H9 (cell line): ENCODE results near the gene LONP2. TPM values are rescaled to one million over a fixed set of nuclear protein-coding genes. Genes with fewer than 3 reads are reported as not detected.

Source experiments
- DNase-seq: peaks from one replicate; pipeline ENCODE4 v3.0.0-alpha.2; 2017
- H2AFZ ChIP-seq: one replicate; pipeline ENCODE4 v1.6.1; 2013; ENCODE audit warnings: mild to moderate bottlenecking, low read length, control low read depth, moderate library complexity
- H2AK5ac ChIP-seq: 2 replicates; pipeline ENCODE4 v1.6.1; 2013; ENCODE audit warnings: low read length, control low read depth, mixed read lengths; ENCODE audit not compliant: insufficient read length
- H2BK120ac ChIP-seq: one replicate; pipeline ENCODE4 v1.6.1; 2013; ENCODE audit warnings: low read depth, mild to moderate bottlenecking, low read length, control low read depth, inconsistent platforms; ENCODE audit not compliant: poor library complexity, severe bottlenecking
- H2BK12ac ChIP-seq: 2 replicates; pipeline ENCODE4 v1.6.1; 2013; ENCODE audit warnings: low read length, control low read depth, mixed read lengths, low read depth; ENCODE audit not compliant: insufficient read length
- H2BK15ac ChIP-seq: 2 replicates; pipeline ENCODE4 v1.6.1; 2013; ENCODE audit warnings: low read depth, low read length, control low read depth
- H2BK20ac ChIP-seq: one replicate; pipeline ENCODE4 v1.6.1; 2013; ENCODE audit warnings: low read depth, mild to moderate bottlenecking, low read length, control low read depth, inconsistent platforms; ENCODE audit not compliant: poor library complexity, severe bottlenecking
- H2BK5ac ChIP-seq: 2 replicates; pipeline ENCODE4 v1.6.1; 2013; ENCODE audit warnings: low read length, control low read depth, mixed read lengths; ENCODE audit not compliant: insufficient read length
- H3K14ac ChIP-seq: 2 replicates; pipeline ENCODE4 v1.6.1; 2013; ENCODE audit warnings: low read length, control low read depth; ENCODE audit not compliant: insufficient read depth
- H3K18ac ChIP-seq: 2 replicates; pipeline ENCODE4 v1.6.1; 2013; ENCODE audit warnings: low read depth, mild to moderate bottlenecking, mixed read lengths, low read length, control low read depth; ENCODE audit not compliant: insufficient read length
- H3K23ac ChIP-seq: 2 replicates; pipeline ENCODE4 v1.6.1; 2013; ENCODE audit warnings: low read length, control low read depth, mixed read lengths, low read depth; ENCODE audit not compliant: insufficient read length
- H3K23me2 ChIP-seq: 2 replicates; pipeline ENCODE4 v1.6.1; 2013; ENCODE audit warnings: low read depth, mild to moderate bottlenecking, mixed read lengths, low read length, control low read depth; ENCODE audit not compliant: insufficient read length, poor library complexity, severe bottlenecking
- H3K27ac ChIP-seq: 2 replicates; pipeline ENCODE4 v1.5.1; 2013; ENCODE audit warnings: low read length, control low read depth, mixed read lengths, low read depth; ENCODE audit not compliant: insufficient read length
- H3K27me3 ChIP-seq: 2 replicates; pipeline ENCODE4 v1.6.1; 2013; ENCODE audit warnings: low read length, control low read depth, inconsistent platforms; ENCODE audit not compliant: insufficient read depth
- H3K4ac ChIP-seq: 2 replicates; pipeline ENCODE4 v1.6.1; 2013; ENCODE audit warnings: low read depth, mild to moderate bottlenecking, control low read depth, inconsistent platforms, low read length, moderate library complexity
- H3K4me1 ChIP-seq: 2 replicates; pipeline ENCODE4 v1.6.1; 2013; ENCODE audit warnings: low read length, control low read depth, inconsistent platforms; ENCODE audit not compliant: insufficient read depth
- H3K4me2 ChIP-seq: 2 replicates; pipeline ENCODE4 v1.6.1; 2013; ENCODE audit warnings: low read length, control low read depth, mixed read lengths; ENCODE audit not compliant: insufficient read length, insufficient read depth
- H3K56ac ChIP-seq: 2 replicates; pipeline ENCODE4 v1.6.1; 2013; ENCODE audit warnings: low read depth, mild to moderate bottlenecking, mixed read lengths, low read length, control low read depth; ENCODE audit not compliant: insufficient read length
- H3K79me1 ChIP-seq: 2 replicates; pipeline ENCODE4 v1.6.1; 2013; ENCODE audit warnings: low read depth, mild to moderate bottlenecking, moderate library complexity, low read length, control low read depth, inconsistent platforms; ENCODE audit not compliant: insufficient read depth, poor library complexity, severe bottlenecking
- H3K79me2 ChIP-seq: 2 replicates; pipeline ENCODE4 v1.6.1; 2013; ENCODE audit warnings: low read length, control low read depth, inconsistent platforms; ENCODE audit not compliant: insufficient read depth
- H3K9ac ChIP-seq: 2 replicates; pipeline ENCODE4 v1.6.1; 2013; ENCODE audit warnings: low read length, control low read depth, mixed read lengths; ENCODE audit not compliant: insufficient read length; ENCODE audit errors: extremely low read depth
- H3K9me3 ChIP-seq: one replicate; pipeline ENCODE4 v1.6.1; 2013; ENCODE audit warnings: low read depth, low read length, inconsistent platforms; ENCODE audit not compliant: control insufficient read depth
- H3T11ph ChIP-seq: one replicate; pipeline ENCODE4 v1.6.1; 2013; ENCODE audit warnings: mild to moderate bottlenecking, low read length, control low read depth, inconsistent platforms
- H4K20me1 ChIP-seq: one replicate; pipeline ENCODE4 v1.6.1; 2013; ENCODE audit not compliant: control insufficient read depth, insufficient read length, insufficient read depth
- H4K5ac ChIP-seq: 2 replicates; pipeline ENCODE4 v1.6.1; 2013; ENCODE audit warnings: low read depth, mild to moderate bottlenecking, mixed read lengths, low read length, control low read depth; ENCODE audit not compliant: insufficient read length
- H4K8ac ChIP-seq: replicated peaks from 2 replicates; pipeline ENCODE4 v1.6.1; 2013; ENCODE audit warnings: low read length, control low read depth, mixed read lengths, low read depth; ENCODE audit not compliant: insufficient read length
- H4K91ac ChIP-seq: 2 replicates; pipeline ENCODE4 v1.6.1; 2013; ENCODE audit warnings: low read depth, mild to moderate bottlenecking, moderate library complexity, mixed read lengths, low read length, control low read depth; ENCODE audit not compliant: insufficient read length
- H3K27ac Mint-ChIP-seq, 3 experiments: 2 replicates in 2 of 3; 3 replicates in 1 of 3; pipeline ENCODE4 v1.8.0; 2020 to 2021; ENCODE audit warnings: mixed read lengths in 3 of 3, mild to moderate bottlenecking in 1 of 3, moderate library complexity in 1 of 3
- H3K27me3 Mint-ChIP-seq: 2 replicates; pipeline ENCODE4 v1.8.0; 2021; ENCODE audit warnings: low read depth, mild to moderate bottlenecking, moderate library complexity, mixed read lengths
- H3K36me3 Mint-ChIP-seq, 3 experiments: 2 replicates in 2 of 3; 3 replicates in 1 of 3; pipeline ENCODE4 v1.8.0; 2020 to 2021; ENCODE audit warnings: low read depth in 3 of 3, mixed read lengths in 3 of 3; ENCODE audit not compliant: insufficient read depth in 1 of 3
- H3K4me1 Mint-ChIP-seq, 2 experiments: 2 replicates each; pipeline ENCODE4 v1.8.0; 2020; ENCODE audit warnings: mixed read lengths in 2 of 2
- H3K4me3 Mint-ChIP-seq, 2 experiments: 2 replicates in 1 of 2; 3 replicates in 1 of 2; pipeline ENCODE4 v1.8.0; 2020 to 2021; ENCODE audit warnings: mild to moderate bottlenecking in 2 of 2, mixed read lengths in 2 of 2, moderate library complexity in 1 of 2
- H3K9me3 Mint-ChIP-seq, 2 experiments: 2 replicates in 1 of 2; 3 replicates in 1 of 2; pipeline ENCODE4 v1.8.0; 2020; ENCODE audit warnings: mild to moderate bottlenecking in 2 of 2, mixed read lengths in 2 of 2, moderate library complexity in 1 of 2
- CTCF ChIP-seq: fragments of 200-600 bp; sonication (generic); conservative IDR thresholded peaks from 3 replicates; pipeline ENCODE4 v1.8.0; 2021; ENCODE audit warnings: antibody characterized with exemption, mild to moderate bottlenecking
- WGBS: extraction: QIAGEN DNeasy Blood & Tissue Kit; methylation state at CpG from one replicate; pipeline ENCODE4 v1.1.7; 2013; ENCODE audit warnings: missing lambda C conversion rate, low lambda C conversion rate, mixed read lengths; ENCODE audit not compliant: insufficient read length; ENCODE audit errors: extremely low coverage; 5-methylcytosine and 5-hydroxymethylcytosine counted together
- total RNA-seq: library from RNA; stranded (reverse); gene quantifications from 2 replicates; pipeline ENCODE4 v1.2.1, GENCODE V29; 2021

Gene LONP2
- total RNA-seq, 1 experiment from 2014 or later, result 27.8 TPM

GRCh38 chr16:48317614-48318315 lies 73.7 kb downstream of the LONP2 start:
- Histone ChIP-seq H3K23ac (no peak overlapping the region), H4K20me1 (no peaks in the 10 kb centered on the region), H3K79me1 (no peaks in the 10 kb centered on the region), H3K23me2 (no peaks in the 10 kb centered on the region), H3K4me1 (peaks cover 3% of the 10 kb centered on the region; the same call in 1 of the 2 replicates), H3K27me3 (no peaks in the 10 kb centered on the region), H3K4ac (no peak overlapping the region), H3K9me3 (no peaks in the 10 kb centered on the region), H3K4me2 (no peak overlapping the region), H2BK12ac (no peak overlapping the region), H2AK5ac (no peak overlapping the region), H2BK120ac (no peak overlapping the region), H4K5ac (no peak overlapping the region), H2BK15ac (no peak overlapping the region), H3K18ac (no peak overlapping the region), H3K27ac (peak overlapping the region; percentile 58), H3K9ac (no peak overlapping the region), H3K14ac (no peak overlapping the region), H3K79me2 (no peaks in the 10 kb centered on the region), H2BK5ac (no peak overlapping the region), H3K56ac (no peak overlapping the region), H4K91ac (no peak overlapping the region), H4K8ac (no peak overlapping the region), H2BK20ac (no peak overlapping the region), H3T11ph (no peak overlapping the region), H2AFZ (no peak overlapping the region)
- H3K4me1 Mint-ChIP-seq, result peaks cover 3 to 18% of the 10 kb centered on the region in 2 experiments; a peak in 2 of 4 replicates
- no peak overlapping the region for H3K4me3 Mint-ChIP-seq
- WGBS, result no CpG with 5 or more reads among the region's 2 CpGs
- DNase-seq, result no peak
- TF ChIP-seq CTCF, result no peak
- H3K9me3 Mint-ChIP-seq, result peaks cover 4 to 9% of the 10 kb centered on the region in 2 experiments; a peak in 3 of 5 replicates
- peak overlapping the region in 2 of 3 experiments; percentile 24 to 84; a peak in 4 of 7 replicates for H3K27ac Mint-ChIP-seq
- H3K36me3 Mint-ChIP-seq, result peaks cover 13 to 17% (median 16%) of the 10 kb centered on the region in 3 experiments
- no peaks in the 10 kb centered on the region for H3K27me3 Mint-ChIP-seq
